AG04449 (cell line): ENCODE results near the gene RAD51B.
A peak's percentile ranks its signal among the peaks of the same experiment; 100 is the strongest.

Experiments
- CTCF ChIA-PET: fragments of 350-600 bp; formaldehyde crosslinking; extraction: SDS; loops from one replicate; lab custom pipeline; 2021; ENCODE audit warnings: antibody characterized with exemption; lab: Yijun Ruan, JAX
- POLR2A ChIA-PET: fragments of 400-600, 350-600 bp; formaldehyde crosslinking; extraction: SDS; loops from one replicate; lab custom pipeline; 2020; ENCODE audit warnings: antibody characterized with exemption, inconsistent platforms; lab: Yijun Ruan, JAX
- DNase-seq: peaks from one replicate; pipeline ENCODE4 v3.0.0-alpha.2; 2010; ENCODE audit warnings: low read depth, low spot score
- H3K4me3 ChIP-seq: 2 replicates; pipeline ENCODE4 v1.5.1; 2011; ENCODE audit warnings: low read depth, mild to moderate bottlenecking, control low read depth, low read length
- CTCF ChIP-seq: IDR thresholded peaks from one replicate; pipeline ENCODE4 v1.5.1; 2011; ENCODE audit warnings: mild to moderate bottlenecking, moderate library complexity, low read length, control low read depth, inconsistent platforms; ENCODE audit not compliant: insufficient read depth; ENCODE audit errors: missing control alignments

The RAD51B gene

GRCh38 chr14:68104518-68104917, 284.9 kb downstream of the RAD51B start:
- no peak for TF ChIP-seq CTCF
- peak; percentile 61 for DNase-seq
- CTCF ChIA-PET = no interaction called here
- H3K4me3 ChIP-seq = no peak overlapping the region
- POLR2A ChIA-PET = interaction anchor here (0.9 kb wide), 1 partner anchor 33 kb away, joined by 3 read pairs; no protein-coding TSS in a partner anchor

GRCh38 chr14:68105816-68106215, 286.2 kb downstream of the RAD51B start:
- no peak for DNase-seq
- TF ChIP-seq CTCF = no peak
- ChIA-PET CTCF (no interaction called here), POLR2A (no interaction called here)
- no peak overlapping the region for H3K4me3 ChIP-seq

- no peak for DNase-seq
- no peak for TF ChIP-seq CTCF
- POLR2A ChIA-PET = no interaction called here
- CTCF ChIA-PET = no interaction called here
- H3K4me3 ChIP-seq = no peak overlapping the region
These were observed 286.9 kb downstream of the RAD51B start for GRCh38 chr14:68106456-68106855.

GRCh38 chr14:68106905-68107304, 287.3 kb downstream of the RAD51B start:
- CTCF ChIA-PET = no interaction called here
- POLR2A ChIA-PET = no interaction called here
- no peak overlapping the region for H3K4me3 ChIP-seq
- TF ChIP-seq CTCF = no peak
- DNase-seq = no peak

- H3K4me3 ChIP-seq = no peak overlapping the region
- DNase-seq = no peak
- TF ChIP-seq CTCF = no peak
- CTCF ChIA-PET = interaction anchor here (0.7 kb wide), 1 partner anchor 16 kb away, joined by 3 read pairs; no protein-coding TSS in a partner anchor
- POLR2A ChIA-PET = no interaction called here
These were observed 289.7 kb downstream of the RAD51B start for GRCh38 chr14:68109132-68109900.

GRCh38 chr14:68111097-68111852, 291.7 kb downstream of the RAD51B start:
- ChIA-PET CTCF (no interaction called here), POLR2A (no interaction called here)

More at GRCh38 chr14:68111097-68111852, 291.7 kb downstream of the RAD51B start:
- no peak overlapping the region for H3K4me3 ChIP-seq
- DNase-seq = no peak
- no peak for TF ChIP-seq CTCF
